Cerebellar cortex (tissue), 1 donor: ENCODE measurements around the gene KLF12.

Experiments
- DNase-seq: peaks from one replicate; pipeline ENCODE4 v3.0.0-alpha.2; 2015; ENCODE audit warnings: low spot score

KLF12 gene

DNA sequence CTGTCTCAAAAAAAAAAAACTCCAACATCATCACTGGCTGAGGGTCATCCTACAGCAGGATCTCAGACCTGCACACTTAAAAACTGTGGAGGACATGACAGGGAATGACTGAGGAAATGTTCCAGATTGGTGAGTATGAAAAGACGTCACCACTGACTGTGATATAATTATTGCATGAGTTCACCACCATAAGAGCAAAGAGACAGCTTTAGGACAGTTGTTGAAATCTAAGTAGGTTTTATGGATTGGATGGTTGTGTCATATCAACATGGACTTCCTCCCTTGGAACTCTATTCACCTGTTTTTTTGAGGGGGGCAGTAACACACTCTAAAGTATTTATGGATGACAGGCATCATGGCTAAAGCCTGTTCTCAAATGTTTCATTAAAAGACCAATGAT lies 31.5 kb downstream of the KLF12 start:
- no peak for DNase-seq

DNA sequence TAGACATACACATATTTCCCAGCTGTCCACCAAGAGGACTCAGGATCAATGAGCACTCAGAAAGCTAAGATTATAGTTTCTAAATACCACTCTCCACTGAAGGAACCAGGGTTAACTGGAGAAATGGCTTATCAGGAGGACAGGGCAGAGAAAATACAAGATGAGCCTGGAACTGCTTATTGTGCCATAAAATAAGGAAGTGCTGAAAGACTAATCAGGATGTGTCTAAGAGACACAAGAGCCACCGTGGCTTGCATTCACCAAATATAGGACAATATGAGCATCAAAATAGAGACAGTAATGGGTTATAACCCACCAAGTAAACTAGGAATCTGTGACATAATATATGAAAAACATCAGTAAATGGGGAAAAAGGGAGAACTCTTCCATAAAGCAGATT lies 32.8 kb downstream of the KLF12 start:
- DNase-seq: no peak

DNA sequence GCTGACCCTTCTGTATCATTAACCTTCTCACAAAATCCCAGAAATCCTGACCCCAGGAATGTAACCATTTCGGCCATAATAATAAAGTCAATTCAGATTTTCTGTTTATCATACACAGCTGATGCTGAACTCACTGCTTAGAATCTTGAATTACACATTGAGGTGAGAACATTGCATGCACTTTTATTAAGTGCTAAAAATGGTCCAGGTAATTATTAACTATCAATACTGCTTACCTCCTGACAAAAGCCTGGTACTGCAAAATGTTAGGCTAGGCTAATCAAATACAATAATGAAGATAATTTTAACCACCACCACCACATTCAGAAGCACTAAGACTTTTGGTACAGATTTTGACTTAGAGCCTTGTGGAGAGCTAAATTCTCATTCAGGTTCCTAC lies 36.1 kb downstream of the KLF12 start:
- no peak for DNase-seq

DNA sequence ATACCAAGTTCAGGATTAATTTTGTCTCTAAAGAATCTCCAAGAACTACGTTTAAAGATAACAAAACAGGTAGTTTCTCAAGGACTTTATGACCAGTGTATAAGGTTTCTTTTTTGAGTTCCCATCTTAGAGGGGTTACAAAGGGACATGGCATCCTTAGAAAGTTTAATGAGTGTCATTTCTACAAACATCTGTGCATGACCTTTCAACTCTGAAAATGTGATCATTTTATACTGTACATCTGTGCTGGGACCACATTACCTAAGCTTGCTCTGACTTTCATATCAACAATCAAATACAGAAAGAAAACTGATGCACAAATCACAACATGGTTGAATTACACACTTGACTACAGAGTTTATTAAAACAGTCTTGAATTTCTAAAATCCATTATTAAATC lies 37.1 kb downstream of the KLF12 start:
- no peak for DNase-seq

DNA sequence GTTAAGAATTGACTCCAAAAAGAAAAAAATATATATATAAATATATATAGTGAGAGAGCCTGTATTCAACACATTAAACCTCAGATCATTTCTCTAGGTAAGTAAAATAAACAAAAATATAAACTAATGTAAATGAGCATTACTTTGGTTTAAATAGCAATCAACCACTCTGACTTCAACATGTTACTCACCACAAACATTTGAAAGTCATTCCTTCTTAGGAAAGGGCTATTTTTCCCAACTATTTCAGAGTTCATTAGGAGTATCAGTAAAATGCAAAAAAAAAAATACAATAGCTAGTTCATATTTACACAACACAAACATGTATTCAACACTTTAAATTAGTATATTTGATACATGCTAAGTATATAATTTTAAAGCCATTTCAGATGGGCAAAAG lies 40.5 kb downstream of the KLF12 start:
- no peak for DNase-seq

DNA sequence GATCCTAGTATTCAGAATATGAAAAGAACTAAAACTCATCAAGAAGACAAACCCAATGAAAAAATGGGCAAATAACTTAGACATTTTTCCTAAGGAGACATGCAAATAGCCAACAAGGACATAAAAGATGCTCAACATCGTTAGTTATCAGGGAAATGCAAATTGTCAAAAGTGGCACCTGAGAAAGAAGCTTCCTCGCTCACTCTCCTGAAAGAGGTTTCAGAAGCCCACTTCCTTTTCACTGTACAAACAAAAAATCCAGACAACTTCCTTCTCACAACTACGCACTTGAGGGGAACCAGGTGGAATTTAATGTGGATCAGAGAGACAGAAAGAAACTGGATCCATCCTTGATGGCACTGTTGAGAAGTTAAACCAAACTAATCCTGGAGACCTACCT lies 41.5 kb downstream of the KLF12 start:
- DNase-seq: no peak

DNA sequence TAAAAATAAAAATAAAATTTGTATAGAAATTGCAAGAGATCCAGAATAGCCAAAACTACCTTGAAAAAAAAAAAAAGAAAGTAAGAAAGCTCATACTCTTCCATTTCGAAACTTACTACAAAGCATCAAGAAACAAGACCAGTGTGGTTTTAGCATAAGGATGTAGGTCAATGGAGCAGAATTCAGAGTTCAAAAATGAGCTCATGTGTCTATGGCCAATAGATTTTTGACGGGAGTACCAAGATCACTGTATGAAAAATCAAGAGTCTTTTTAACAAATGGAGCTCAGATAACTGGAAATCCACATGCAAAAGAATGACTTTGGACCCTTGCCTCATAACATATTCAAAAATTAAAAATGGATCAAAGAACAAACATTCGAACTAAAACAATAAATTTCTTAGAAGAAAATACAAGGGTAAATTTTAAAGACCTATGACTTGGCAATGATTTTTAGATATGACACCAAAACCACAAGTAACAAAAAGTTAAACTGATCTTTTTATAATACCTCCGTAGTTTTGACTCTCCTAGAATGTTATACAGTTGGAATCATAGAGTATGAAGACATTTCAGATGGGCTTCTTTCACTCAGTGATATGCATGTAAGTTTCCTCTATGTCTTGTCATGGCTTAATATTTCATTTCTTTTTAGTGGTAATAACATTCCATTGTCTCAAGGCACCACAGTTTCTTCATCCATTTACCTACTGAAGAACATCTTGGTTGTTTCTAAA lies 43.2 kb downstream of the KLF12 start:
- DNase-seq: no peak

DNA sequence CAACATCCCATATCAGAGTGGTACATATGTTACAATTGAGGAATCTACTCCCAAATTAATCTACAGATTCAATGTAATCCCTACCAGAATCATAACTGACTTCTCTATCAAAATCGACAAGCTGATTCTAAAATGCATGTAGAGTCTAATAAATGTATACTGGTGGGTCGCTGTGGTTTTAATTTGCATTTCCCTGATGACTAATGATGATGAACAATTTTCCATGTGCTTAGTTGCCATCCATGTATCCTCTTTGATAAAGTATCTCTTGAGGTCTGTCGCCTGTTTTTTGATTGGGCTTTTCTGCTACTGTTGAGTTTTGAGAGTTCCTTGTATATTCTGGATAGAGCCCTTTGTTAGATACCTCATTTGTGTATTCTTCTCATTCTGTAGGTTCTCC lies 43.8 kb downstream of the KLF12 start:
- DNase-seq: no peak

DNA sequence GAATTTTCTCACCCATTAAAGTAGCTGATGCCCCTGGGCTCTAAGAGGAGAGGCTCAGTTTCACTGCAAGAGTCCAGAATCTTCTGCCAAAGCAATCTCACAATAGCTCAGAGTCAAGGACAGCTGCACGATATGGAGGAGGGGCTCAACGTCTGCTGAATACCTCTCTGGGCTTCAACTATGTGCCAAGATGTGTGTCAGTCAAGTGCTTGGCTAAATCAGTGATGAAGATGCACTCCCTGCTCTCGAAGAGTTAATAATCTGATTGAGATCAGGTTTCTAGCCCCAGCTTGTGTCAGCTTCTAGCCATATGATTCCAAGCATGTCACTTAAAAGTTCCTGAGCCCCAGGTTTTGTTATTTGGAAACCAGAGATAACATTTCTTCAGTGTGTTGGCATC lies 46.8 kb downstream of the KLF12 start:
- DNase-seq: no peak
